Prostate gland (tissue), 2 donors: ENCODE measurements around the gene RAB33B.

Source experiments
- CTCF ChIP-seq, 4 experiments: fragments of 200-600 bp in 2 of 4; fragments of 450-650 bp in 2 of 4; sonication (generic) in 2 of 4; IDR thresholded peaks; 1 replicate in 3 of 4; 2 replicates in 1 of 4; pipeline ENCODE4 v1.5.1; 2016 to 2019; ENCODE audit warnings: antibody characterized with exemption in 4 of 4, mild to moderate bottlenecking in 2 of 4, moderate library complexity in 2 of 4
- POLR2A ChIP-seq: fragments of 450-650 bp; IDR thresholded peaks from one replicate; pipeline ENCODE4 v1.6.1; 2016; ENCODE audit warnings: antibody characterized with exemption, mild to moderate bottlenecking
- POLR2AphosphoS5 ChIP-seq: sonication (generic); formaldehyde crosslinking; IDR thresholded peaks from one replicate; pipeline ENCODE4 v1.6.1; 2017; ENCODE audit warnings: antibody characterized with exemption

- TF ChIP-seq CTCF (IDR thresholded peaks at IDR 0.05) (no peak), POLR2AphosphoS5 (no peak), POLR2A (no peak)
These were observed 22.4 kb downstream of the RAB33B start for GRCh38 chr4:139476363-139476762.
